C1 segment of cervical spinal cord (tissue), 14 donors: ENCODE results near the gene MARCHF10.
"Not testable (repeated sequence)": the region's sequence is repeated elsewhere in the genome, so short reads cannot be mapped to it uniquely, and the experiment has no call there.

Experiments used
- DNase-seq, 14 donors: peaks; one replicate each; lab custom pipeline; 2025; lab: John Stamatoyannopoulos, UW

Gene MARCHF10

GRCh38 chr17:62786646-62787045 is 21.5 kb downstream of the MARCHF10 start:
- no peak for DNase-seq

GRCh38 chr17:62785983-62786382 is 22.1 kb downstream of the MARCHF10 start:
- DNase-seq: not testable (repeated sequence)

GRCh38 chr17:62782730-62783270 is 25.3 kb downstream of the MARCHF10 start:
- DNase-seq: no peak

- DNase-seq: no peak
These were observed 26.3 kb downstream of the MARCHF10 start for GRCh38 chr17:62781831-62782251.

- DNase-seq: no peak
These were observed 26.8 kb downstream of the MARCHF10 start for GRCh38 chr17:62781356-62781755.

- no peak for DNase-seq
These were observed 27.2 kb downstream of the MARCHF10 start for GRCh38 chr17:62780951-62781350.

- DNase-seq: no peak
These were observed 27.8 kb downstream of the MARCHF10 start for GRCh38 chr17:62780269-62780668.

GRCh38 chr17:62778990-62779681 is 29.0 kb downstream of the MARCHF10 start:
- no peak for DNase-seq

GRCh38 chr17:62775876-62776275 is 32.2 kb downstream of the MARCHF10 start:
- DNase-seq: no peak

- no peak for DNase-seq
These were observed 33.8 kb downstream of the MARCHF10 start for GRCh38 chr17:62774338-62774737.

- no peak for DNase-seq
These were observed 40.1 kb downstream of the MARCHF10 start for GRCh38 chr17:62767997-62768396.

GRCh38 chr17:62765351-62765750 is 42.8 kb downstream of the MARCHF10 start:
- DNase-seq: no peak

GRCh38 chr17:62763891-62764600 is 44.1 kb downstream of the MARCHF10 start:
- DNase-seq: no peak

GRCh38 chr17:62761884-62762283 is 46.2 kb downstream of the MARCHF10 start:
- DNase-seq: no peak

- no peak for DNase-seq
These were observed 47.2 kb downstream of the MARCHF10 start for GRCh38 chr17:62760945-62761267.

- DNase-seq: no peak
These were observed 47.8 kb downstream of the MARCHF10 start for GRCh38 chr17:62760059-62760944.

GRCh38 chr17:62757500-62757951 is 50.6 kb downstream of the MARCHF10 start:
- DNase-seq: no peak

GRCh38 chr17:62756198-62756597 is 51.9 kb downstream of the MARCHF10 start:
- DNase-seq: no peak

GRCh38 chr17:62755141-62755851 is 52.8 kb downstream of the MARCHF10 start:
- peak in 2 of 14 donors; percentile 2 to 3 for DNase-seq

GRCh38 chr17:62754631-62755030 is 53.5 kb downstream of the MARCHF10 start:
- DNase-seq: no peak

- no peak for DNase-seq
These were observed 54.6 kb downstream of the MARCHF10 start for GRCh38 chr17:62753562-62753961.
